ENCODE results near the gene UQCC5.

The UQCC5 gene

GRCh38 chr3:52574056-52574965, 37.9 kb downstream of the UQCC5 start:
- no peak for DNase-seq

All from GF-D8 (cell line).